ENCODE measurements around the gene TIMM23. TPM values are rescaled to one million over a fixed set of nuclear protein-coding genes. Genes with fewer than 3 reads are reported as not detected.

TIMM23 gene
- total RNA-seq, 1 donor from 2014 or later: 52.0 TPM

DNA sequence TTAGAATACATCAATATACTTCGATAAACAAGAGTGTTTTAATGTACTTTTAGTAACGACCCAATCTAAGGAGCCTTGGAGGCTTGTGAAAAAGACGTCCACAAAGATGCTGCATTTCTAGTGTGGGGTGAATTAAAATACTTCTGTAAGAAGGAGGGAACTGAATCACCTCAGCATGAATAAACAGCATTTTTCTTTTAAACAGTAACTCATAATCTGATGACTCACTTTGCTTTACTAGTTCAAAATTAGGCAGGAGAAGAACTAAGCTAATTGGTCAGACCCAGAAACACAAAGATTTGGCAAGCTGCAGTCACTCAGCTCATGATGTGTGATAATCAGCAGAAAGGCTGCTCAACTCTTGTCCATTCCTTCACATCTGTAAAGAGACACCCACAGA, 33.9 kb downstream of the TIMM23 start:
- H3K9me3 Mint-ChIP-seq: peaks cover 6% of the 10 kb centered on the region
- no peak for DNase-seq (ENCODE audit: low spot score in 2 of 2, unreplicated experiment in 2 of 2)
- no peak overlapping the region for H3K27ac Mint-ChIP-seq
- H3K4me1 Mint-ChIP-seq: no peaks in the 10 kb centered on the region
- TF ChIP-seq, protein P1, sequence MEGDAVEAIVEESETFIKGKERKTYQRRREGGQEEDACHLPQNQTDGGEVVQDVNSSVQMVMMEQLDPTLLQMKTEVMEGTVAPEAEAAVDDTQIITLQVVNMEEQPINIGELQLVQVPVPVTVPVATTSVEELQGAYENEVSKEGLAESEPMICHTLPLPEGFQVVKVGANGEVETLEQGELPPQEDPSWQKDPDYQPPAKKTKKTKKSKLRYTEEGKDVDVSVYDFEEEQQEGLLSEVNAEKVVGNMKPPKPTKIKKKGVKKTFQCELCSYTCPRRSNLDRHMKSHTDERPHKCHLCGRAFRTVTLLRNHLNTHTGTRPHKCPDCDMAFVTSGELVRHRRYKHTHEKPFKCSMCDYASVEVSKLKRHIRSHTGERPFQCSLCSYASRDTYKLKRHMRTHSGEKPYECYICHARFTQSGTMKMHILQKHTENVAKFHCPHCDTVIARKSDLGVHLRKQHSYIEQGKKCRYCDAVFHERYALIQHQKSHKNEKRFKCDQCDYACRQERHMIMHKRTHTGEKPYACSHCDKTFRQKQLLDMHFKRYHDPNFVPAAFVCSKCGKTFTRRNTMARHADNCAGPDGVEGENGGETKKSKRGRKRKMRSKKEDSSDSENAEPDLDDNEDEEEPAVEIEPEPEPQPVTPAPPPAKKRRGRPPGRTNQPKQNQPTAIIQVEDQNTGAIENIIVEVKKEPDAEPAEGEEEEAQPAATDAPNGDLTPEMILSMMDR (IDR thresholded peaks at IDR 0.05; ENCODE audit: unreplicated experiment): no peak
- peaks cover 59% of the 10 kb centered on the region for H3K36me3 Mint-ChIP-seq
- no peak overlapping the region for H3K4me3 Mint-ChIP-seq
- H3K27me3 Mint-ChIP-seq (ENCODE audit: low read depth): no peaks in the 10 kb centered on the region

DNA sequence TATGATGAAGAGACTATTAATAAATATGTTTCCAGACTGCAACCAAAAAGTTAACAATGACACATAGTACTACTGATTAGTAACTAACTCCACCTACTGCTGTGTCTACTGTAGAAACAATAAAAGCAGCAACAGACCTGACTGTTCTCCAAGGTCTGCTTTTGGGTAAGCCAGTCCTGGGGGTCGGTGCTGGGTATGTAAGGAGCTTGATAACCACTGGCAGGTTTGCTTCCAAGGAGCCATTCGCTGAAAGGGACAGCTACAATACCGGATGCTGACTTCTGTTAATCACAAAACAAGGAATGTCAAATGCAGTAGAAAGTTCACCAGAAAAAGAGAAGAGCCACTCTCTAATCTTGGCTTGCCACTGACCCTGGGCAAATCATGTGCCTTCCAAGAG, 40.5 kb downstream of the TIMM23 start:
- TF ChIP-seq, protein P1 (IDR thresholded peaks at IDR 0.05; ENCODE audit: unreplicated experiment): no peak
- H3K4me3 Mint-ChIP-seq: no peak overlapping the region
- H3K27me3 Mint-ChIP-seq (ENCODE audit: low read depth): no peaks in the 10 kb centered on the region
- H3K36me3 Mint-ChIP-seq: peaks cover 49% of the 10 kb centered on the region
- H3K27ac Mint-ChIP-seq: no peak overlapping the region
- DNase-seq (ENCODE audit: low spot score in 2 of 2, unreplicated experiment in 2 of 2): no peak
- no peaks in the 10 kb centered on the region for H3K4me1 Mint-ChIP-seq
- H3K9me3 Mint-ChIP-seq: peaks cover 6% of the 10 kb centered on the region

DNA sequence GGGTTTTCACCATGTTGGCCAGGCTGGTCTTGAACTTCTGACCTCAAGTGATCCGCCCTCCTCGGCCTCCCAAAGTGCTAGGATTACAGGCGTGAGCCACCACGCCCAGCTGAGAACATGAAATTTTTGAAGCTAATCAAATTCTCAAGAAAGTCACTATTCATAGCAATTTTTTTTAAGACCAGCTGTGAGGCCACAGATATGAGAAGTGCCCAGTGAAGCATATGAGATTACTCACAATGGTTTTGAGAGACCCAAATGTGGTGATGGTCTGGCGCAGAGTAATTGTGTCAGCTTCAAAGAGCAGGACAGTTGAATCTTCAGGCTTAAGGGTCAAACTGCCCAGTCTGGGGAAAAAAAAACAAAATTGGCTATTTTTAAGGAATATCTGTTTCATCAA, 41.9 kb downstream of the TIMM23 start:
- Mint-ChIP-seq H3K9me3 (no peaks in the 10 kb centered on the region), H3K4me3 (no peak overlapping the region), H3K27ac (no peak overlapping the region), H3K27me3 (ENCODE audit: low read depth) (no peaks in the 10 kb centered on the region), H3K4me1 (no peaks in the 10 kb centered on the region), H3K36me3 (peaks cover 39% of the 10 kb centered on the region)
- no peak for DNase-seq (ENCODE audit: low spot score in 2 of 2, unreplicated experiment in 2 of 2)
- TF ChIP-seq, protein P1 (IDR thresholded peaks at IDR 0.05; ENCODE audit: unreplicated experiment): no peak

GRCh38 chr10:46014683-46015405, 42.6 kb downstream of the TIMM23 start:
- H3K27me3 Mint-ChIP-seq (ENCODE audit: low read depth): no peaks in the 10 kb centered on the region
- H3K27ac Mint-ChIP-seq: no peak overlapping the region
- peaks cover 2% of the 10 kb centered on the region for H3K4me1 Mint-ChIP-seq
- no peaks in the 10 kb centered on the region for H3K9me3 Mint-ChIP-seq
- TF ChIP-seq, protein P1 (IDR thresholded peaks at IDR 0.05; ENCODE audit: unreplicated experiment): no peak
- H3K36me3 Mint-ChIP-seq: peaks cover 32% of the 10 kb centered on the region
- no peak for DNase-seq (ENCODE audit: low spot score in 2 of 2, unreplicated experiment in 2 of 2)
- H3K4me3 Mint-ChIP-seq: no peak overlapping the region

DNA sequence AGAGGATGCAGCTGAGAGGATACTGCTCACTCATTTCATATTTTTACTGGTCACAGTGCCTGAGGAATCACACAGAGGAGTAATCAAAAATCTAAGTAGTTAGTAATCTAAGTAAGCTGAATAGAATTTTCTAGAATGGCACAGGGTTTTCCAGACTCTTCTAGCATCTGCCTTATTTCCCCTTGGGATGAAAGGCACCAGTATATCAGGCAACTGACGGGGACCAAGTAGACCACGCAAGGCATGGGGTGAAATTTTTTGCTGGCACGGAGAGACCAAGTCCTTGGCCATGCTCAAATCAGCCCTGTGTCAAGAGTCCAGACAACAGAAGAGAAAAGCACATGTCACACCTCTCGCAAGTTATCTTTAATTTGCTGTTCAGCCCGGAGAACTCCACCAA, 43.9 kb downstream of the TIMM23 start:
- H3K27ac Mint-ChIP-seq: no peak overlapping the region
- peaks cover 3% of the 10 kb centered on the region for H3K4me1 Mint-ChIP-seq
- TF ChIP-seq, protein P1 (IDR thresholded peaks at IDR 0.05; ENCODE audit: unreplicated experiment): no peak

More for the DNA sequence above, 43.9 kb downstream of the TIMM23 start:
- Mint-ChIP-seq H3K36me3 (peaks cover 21% of the 10 kb centered on the region), H3K4me3 (no peak overlapping the region), H3K9me3 (no peaks in the 10 kb centered on the region), H3K27me3 (ENCODE audit: low read depth) (no peaks in the 10 kb centered on the region)
- DNase-seq (ENCODE audit: low spot score in 2 of 2, unreplicated experiment in 2 of 2): no peak

Data from mesothelial cell of epicardium (in vitro differentiated cells).